Activated T-cell treated with anti-CD3 and anti-CD28 coated beads, Interleukin-2, amount 50 U/mL, for 24 hours (primary cell): Measurements from ENCODE around the gene PGM5.
"Not testable (repeated sequence)": the region's sequence is repeated elsewhere in the genome, so short reads cannot be mapped to it uniquely, and the experiment has no call there.

Experiments
- DNase-seq: peaks from one replicate; pipeline ENCODE4 v3.0.0-alpha.2; 2020
- H3K27ac Mint-ChIP-seq: 2 replicates; pipeline ENCODE4 v1.8.0; 2020; ENCODE audit warnings: mild to moderate bottlenecking, mixed read lengths
- H3K27me3 Mint-ChIP-seq: 2 replicates; pipeline ENCODE4 v1.8.0; 2020; ENCODE audit warnings: mixed read lengths
- H3K36me3 Mint-ChIP-seq: 2 replicates; pipeline ENCODE4 v1.8.0; 2020; ENCODE audit warnings: low read depth, mixed read lengths
- H3K4me1 Mint-ChIP-seq: 2 replicates; pipeline ENCODE4 v1.8.0; 2020; ENCODE audit warnings: low read depth, mixed read lengths
- H3K4me3 Mint-ChIP-seq: 2 replicates; pipeline ENCODE4 v1.8.0; 2020; ENCODE audit warnings: mild to moderate bottlenecking, moderate library complexity, mixed read lengths
- H3K9me3 Mint-ChIP-seq: 2 replicates; pipeline ENCODE4 v1.8.0; 2020; ENCODE audit warnings: mixed read lengths

PGM5 gene

GRCh38 chr9:68411865-68412264 is 55.5 kb downstream of the PGM5 start:
- not testable (repeated sequence) for H3K36me3 Mint-ChIP-seq, H3K4me1 Mint-ChIP-seq, DNase-seq, H3K27me3 Mint-ChIP-seq, H3K4me3 Mint-ChIP-seq, H3K9me3 Mint-ChIP-seq, H3K27ac Mint-ChIP-seq

- H3K4me3 Mint-ChIP-seq, H3K27ac Mint-ChIP-seq, H3K9me3 Mint-ChIP-seq, H3K4me1 Mint-ChIP-seq, H3K36me3 Mint-ChIP-seq, DNase-seq, H3K27me3 Mint-ChIP-seq: not testable (repeated sequence)
These were observed 56.3 kb downstream of the PGM5 start for GRCh38 chr9:68412754-68413153.

- H3K27ac Mint-ChIP-seq, H3K27me3 Mint-ChIP-seq, DNase-seq, H3K9me3 Mint-ChIP-seq, H3K4me3 Mint-ChIP-seq, H3K4me1 Mint-ChIP-seq, H3K36me3 Mint-ChIP-seq: not testable (repeated sequence)
These were observed 58.7 kb downstream of the PGM5 start for GRCh38 chr9:68415065-68415464.

GRCh38 chr9:68416936-68417564 is 60.6 kb downstream of the PGM5 start:
- Mint-ChIP-seq H3K36me3 (no peaks in the 10 kb centered on the region), H3K4me1 (no peaks in the 10 kb centered on the region), H3K27me3 (peaks cover 3% of the 10 kb centered on the region), H3K4me3 (no peak overlapping the region), H3K27ac (no peak overlapping the region), H3K9me3 (no peaks in the 10 kb centered on the region)
- no peak for DNase-seq

GRCh38 chr9:68417762-68418161 is 61.4 kb downstream of the PGM5 start:
- H3K36me3 Mint-ChIP-seq = no peaks in the 10 kb centered on the region
- peaks cover 3% of the 10 kb centered on the region for H3K27me3 Mint-ChIP-seq
- DNase-seq = no peak
- no peaks in the 10 kb centered on the region for H3K9me3 Mint-ChIP-seq
- H3K4me1 Mint-ChIP-seq = no peaks in the 10 kb centered on the region
- no peak overlapping the region for H3K4me3 Mint-ChIP-seq
- H3K27ac Mint-ChIP-seq = no peak overlapping the region

GRCh38 chr9:68418259-68418845 is 61.9 kb downstream of the PGM5 start:
- no peak overlapping the region for H3K27ac Mint-ChIP-seq
- H3K4me3 Mint-ChIP-seq = no peak overlapping the region
- H3K4me1 Mint-ChIP-seq = no peaks in the 10 kb centered on the region
- peaks cover 6% of the 10 kb centered on the region for H3K27me3 Mint-ChIP-seq
- H3K36me3 Mint-ChIP-seq = no peaks in the 10 kb centered on the region
- H3K9me3 Mint-ChIP-seq = no peaks in the 10 kb centered on the region
- DNase-seq = no peak

GRCh38 chr9:68419901-68420300 is 63.5 kb downstream of the PGM5 start:
- Mint-ChIP-seq H3K4me1 (no peaks in the 10 kb centered on the region), H3K36me3 (no peaks in the 10 kb centered on the region), H3K9me3 (no peaks in the 10 kb centered on the region), H3K27ac (no peak overlapping the region), H3K4me3 (no peak overlapping the region), H3K27me3 (peaks cover 12% of the 10 kb centered on the region)
- DNase-seq = no peak

- H3K4me1 Mint-ChIP-seq = no peaks in the 10 kb centered on the region
- no peaks in the 10 kb centered on the region for H3K36me3 Mint-ChIP-seq
- no peak overlapping the region for H3K4me3 Mint-ChIP-seq
- H3K27ac Mint-ChIP-seq = no peak overlapping the region
- H3K27me3 Mint-ChIP-seq = peaks cover 15% of the 10 kb centered on the region
- no peak for DNase-seq
- no peaks in the 10 kb centered on the region for H3K9me3 Mint-ChIP-seq
These were observed 70.3 kb downstream of the PGM5 start for GRCh38 chr9:68426755-68427154.

- peaks cover 15% of the 10 kb centered on the region for H3K27me3 Mint-ChIP-seq
- no peaks in the 10 kb centered on the region for H3K9me3 Mint-ChIP-seq
- no peaks in the 10 kb centered on the region for H3K36me3 Mint-ChIP-seq
- no peak overlapping the region for H3K27ac Mint-ChIP-seq
- no peak for DNase-seq
- no peaks in the 10 kb centered on the region for H3K4me1 Mint-ChIP-seq
- H3K4me3 Mint-ChIP-seq = no peak overlapping the region
These were observed 71.0 kb downstream of the PGM5 start for GRCh38 chr9:68427216-68427977.

- H3K27ac Mint-ChIP-seq = no peak overlapping the region
- DNase-seq = no peak
- H3K4me3 Mint-ChIP-seq = no peak overlapping the region
- H3K9me3 Mint-ChIP-seq = no peaks in the 10 kb centered on the region
- peaks cover 11% of the 10 kb centered on the region for H3K27me3 Mint-ChIP-seq
- no peaks in the 10 kb centered on the region for H3K36me3 Mint-ChIP-seq
- H3K4me1 Mint-ChIP-seq = no peaks in the 10 kb centered on the region
These were observed 72.1 kb downstream of the PGM5 start for GRCh38 chr9:68428481-68428880.

GRCh38 chr9:68429631-68430030 is 73.2 kb downstream of the PGM5 start:
- no peak for DNase-seq
- Mint-ChIP-seq H3K27ac (no peak overlapping the region), H3K4me1 (no peaks in the 10 kb centered on the region), H3K9me3 (no peaks in the 10 kb centered on the region), H3K4me3 (no peak overlapping the region), H3K27me3 (peaks cover 6% of the 10 kb centered on the region), H3K36me3 (no peaks in the 10 kb centered on the region)

- H3K36me3 Mint-ChIP-seq = no peaks in the 10 kb centered on the region
- no peaks in the 10 kb centered on the region for H3K9me3 Mint-ChIP-seq
- H3K4me3 Mint-ChIP-seq = no peak overlapping the region
- no peaks in the 10 kb centered on the region for H3K4me1 Mint-ChIP-seq
- DNase-seq = no peak
- H3K27ac Mint-ChIP-seq = no peak overlapping the region
- peaks cover 13% of the 10 kb centered on the region for H3K27me3 Mint-ChIP-seq
These were observed 74.9 kb downstream of the PGM5 start for GRCh38 chr9:68431307-68431706.

- no peak overlapping the region for H3K4me3 Mint-ChIP-seq
- no peak for DNase-seq
- H3K4me1 Mint-ChIP-seq = no peaks in the 10 kb centered on the region
- H3K27me3 Mint-ChIP-seq = peaks cover 25% of the 10 kb centered on the region
- H3K9me3 Mint-ChIP-seq = no peaks in the 10 kb centered on the region
- no peak overlapping the region for H3K27ac Mint-ChIP-seq
- no peaks in the 10 kb centered on the region for H3K36me3 Mint-ChIP-seq
These were observed 77.2 kb downstream of the PGM5 start for GRCh38 chr9:68433531-68434110.

- no peak for DNase-seq
- Mint-ChIP-seq H3K9me3 (peaks cover 8% of the 10 kb centered on the region), H3K36me3 (no peaks in the 10 kb centered on the region), H3K27ac (no peak overlapping the region), H3K4me3 (no peak overlapping the region), H3K27me3 (peaks cover 23% of the 10 kb centered on the region), H3K4me1 (no peaks in the 10 kb centered on the region)
These were observed 81.4 kb downstream of the PGM5 start for GRCh38 chr9:68437785-68438184.

GRCh38 chr9:68443624-68444023 is 87.2 kb downstream of the PGM5 start:
- peaks cover 4% of the 10 kb centered on the region for H3K27me3 Mint-ChIP-seq
- no peaks in the 10 kb centered on the region for H3K4me1 Mint-ChIP-seq
- H3K4me3 Mint-ChIP-seq = no peak overlapping the region
- H3K27ac Mint-ChIP-seq = no peak overlapping the region
- no peak for DNase-seq
- H3K36me3 Mint-ChIP-seq = no peaks in the 10 kb centered on the region
- H3K9me3 Mint-ChIP-seq = peaks cover 8% of the 10 kb centered on the region
